GM12878 (cell line): ENCODE measurements around the gene MEAK7. TPM values are rescaled to one million over a fixed set of nuclear protein-coding genes. Genes with fewer than 3 reads are reported as not detected.

Source experiments
- ATAC-seq: fragments of 200-7000 bp; cut with Tn5 transposase; 3 replicates; pipeline ENCODE4 v1.9.1; 2020; ENCODE audit warnings: mild to moderate bottlenecking, moderate library complexity
- BruUV-seq: library from RNA; stranded (reverse); fragments of 400-500 nt; replicated peaks from 2 replicates; lab custom pipeline; 2021; lab: Mats Ljungman, UMichigan
- CTCF ChIA-PET: fragments of 300-600 bp; sonication (Branson Sonifier 250); formaldehyde crosslinking; extraction: SDS; loops from one replicate; lab custom pipeline; 2021; ENCODE audit warnings: inconsistent platforms; lab: Yijun Ruan, JAX
- POLR2A ChIA-PET: fragments of 350-600 bp; formaldehyde crosslinking; extraction: SDS; loops from one replicate; lab custom pipeline; 2021; ENCODE audit warnings: inconsistent platforms; lab: Charles Lee
- RAD21 ChIA-PET: fragments of 300-600 bp; sonication (Branson Sonifier 250); formaldehyde crosslinking; loops from one replicate; lab custom pipeline; 2023; ENCODE audit warnings: antibody characterized with exemption; ENCODE audit not compliant: unreplicated experiment; lab: Charles Lee
- SMC1A ChIA-PET: fragments of 300-600 bp; sonication (Branson Sonifier 250); formaldehyde crosslinking; loops from one replicate; lab custom pipeline; 2023; ENCODE audit not compliant: unreplicated experiment, uncharacterized antibody; lab: Charles Lee
- DNase-seq: peaks from one replicate; pipeline ENCODE4 v3.0.0-alpha.2; 2011; ENCODE audit warnings: low read depth, low spot score
- FAIRE-seq: peaks from 3 replicates; lab custom pipeline; 2011; peaks lifted over from hg19 to GRCh38; lab: Jason Lieb, UNC
- H2AFZ ChIP-seq: 2 replicates; pipeline ENCODE4 v1.6.0; 2011; ENCODE audit warnings: low read depth, low read length, control low read depth; ENCODE audit not compliant: control insufficient read depth
- H3K27ac ChIP-seq: 2 replicates; pipeline ENCODE4 v1.5.1; 2011; ENCODE audit warnings: control low read depth; ENCODE audit not compliant: control insufficient read depth, insufficient read depth
- H3K27me3 ChIP-seq, 2 experiments: replicated peaks in 1 of 2; 2 replicates each; pipeline versions ENCODE4 v1.6.0 to v1.6.1; 2011; ENCODE audit warnings: low read length in 1 of 2; ENCODE audit not compliant: control insufficient read depth in 2 of 2, insufficient read depth in 2 of 2
- H3K36me3 ChIP-seq, 2 experiments: 2 replicates each; pipeline ENCODE4 v1.5.1; 2011; ENCODE audit warnings: low read length in 1 of 2; ENCODE audit not compliant: control insufficient read depth in 2 of 2, insufficient read depth in 2 of 2
- H3K4me1 ChIP-seq: 2 replicates; pipeline ENCODE4 v1.6.1; 2011; ENCODE audit warnings: mild to moderate bottlenecking, low read length, moderate library complexity, mixed read lengths; ENCODE audit not compliant: control insufficient read depth, insufficient read depth
- H3K4me2 ChIP-seq: 2 replicates; pipeline ENCODE4 v1.6.0; 2011; ENCODE audit warnings: control low read depth; ENCODE audit not compliant: control insufficient read depth, insufficient read depth
- H3K4me3 ChIP-seq: fragments of 200-600 bp; sonication (generic); 2 replicates; pipeline ENCODE4 v1.5.1; 2016
- H3K79me2 ChIP-seq: 2 replicates; pipeline ENCODE4 v1.6.0; 2011; ENCODE audit warnings: low read length; ENCODE audit not compliant: control insufficient read depth, insufficient read depth
- H3K9ac ChIP-seq: 2 replicates; pipeline ENCODE4 v1.8.0; 2011; ENCODE audit warnings: low read length, control low read depth, mixed read lengths; ENCODE audit not compliant: control insufficient read depth, insufficient read depth
- H3K9me3 ChIP-seq: replicated peaks from 3 replicates; pipeline ENCODE4 v1.5.1; 2011; ENCODE audit warnings: mild to moderate bottlenecking, low read length; ENCODE audit not compliant: control insufficient read depth, insufficient read depth
- H4K20me1 ChIP-seq: 2 replicates; pipeline ENCODE4 v1.6.0; 2011; ENCODE audit not compliant: control insufficient read depth, insufficient read depth
- SPI1 ChIP-seq: IDR thresholded peaks from 2 replicates; pipeline ENCODE4 v1.6.1; 2011; ENCODE audit warnings: low read depth, mild to moderate bottlenecking, low read length, moderate library complexity, borderline replicate concordance; ENCODE audit not compliant: insufficient read depth
- SREBF1 ChIP-seq: IDR thresholded peaks from 2 replicates; pipeline ENCODE4 v1.6.1; 2012; ENCODE audit warnings: mild to moderate bottlenecking, low read length
- TARDBP ChIP-seq: IDR thresholded peaks from 2 replicates; pipeline ENCODE4 v1.6.1; 2016; ENCODE audit warnings: borderline replicate concordance
- WGBS: methylation state at CpG from one replicate; pipeline ENCODE4 v1.1.6; 2016; ENCODE audit warnings: low lambda C conversion rate; ENCODE audit not compliant: insufficient replicate concordance, insufficient coverage; ENCODE audit errors: missing lambda C conversion rate; 5-methylcytosine and 5-hydroxymethylcytosine counted together
- in situ Hi-C: fragments of 300-500 bp; cut with MboI; formaldehyde crosslinking; loops from 9 replicates; pipeline ENCODE4 v1.14.3; 2018; ENCODE audit warnings: mixed read lengths
- intact Hi-C: fragments of 100-400 bp; cut with micrococcal nuclease; formaldehyde crosslinking; loops from one replicate; pipeline ENCODE4 v1.14.2; 2022; ENCODE audit not compliant: unreplicated experiment
- polyA plus RNA-seq, 11 experiments: library from polyadenylated mRNA; depleted of rRNA in 4 of 11; unstranded in 6 of 11; stranded (reverse) in 5 of 11; fragments of >200 nt; fragmentation: Nextera tagmentation in 4 of 11; fragmentation: Illumina TruSeq in 1 of 11; extraction: Ambion mirVana in 4 of 11; extraction: Trizol in 1 of 11; gene quantifications; 1 replicate in 1 of 11; 2 replicates in 10 of 11; pipeline versions ENCODE4 v1.2.1 to v1.2.3, GENCODE V29; 2011 to 2016; ENCODE audit warnings: inconsistent platforms in 2 of 11, missing spikeins in 2 of 11, low read depth in 1 of 11
- total RNA-seq, 4 experiments: library from RNA; depleted of rRNA in 3 of 4; stranded (reverse); fragments of >200 nt in 3 of 4; fragmentation: Illumina TruSeq in 1 of 4; extraction: Trizol in 1 of 4; gene quantifications; 2 replicates each; pipeline versions ENCODE4 v1.2.1 to v1.2.3, GENCODE V29; 2013 to 2021
- TF ChIP-seq, protein P1 (sequence below): fragments of 450-650 bp; IDR thresholded peaks from 2 replicates; pipeline ENCODE4 v1.6.1; 2016; ENCODE audit warnings: mild to moderate bottlenecking

The MEAK7 gene
- total and polyA plus RNA-seq, 10 of the 15 experiments (the other 5 are each of a cell fraction or from before 2014, with no cell fraction given) = 1.4 to 11.9 (median 6.4) TPM

DNA sequence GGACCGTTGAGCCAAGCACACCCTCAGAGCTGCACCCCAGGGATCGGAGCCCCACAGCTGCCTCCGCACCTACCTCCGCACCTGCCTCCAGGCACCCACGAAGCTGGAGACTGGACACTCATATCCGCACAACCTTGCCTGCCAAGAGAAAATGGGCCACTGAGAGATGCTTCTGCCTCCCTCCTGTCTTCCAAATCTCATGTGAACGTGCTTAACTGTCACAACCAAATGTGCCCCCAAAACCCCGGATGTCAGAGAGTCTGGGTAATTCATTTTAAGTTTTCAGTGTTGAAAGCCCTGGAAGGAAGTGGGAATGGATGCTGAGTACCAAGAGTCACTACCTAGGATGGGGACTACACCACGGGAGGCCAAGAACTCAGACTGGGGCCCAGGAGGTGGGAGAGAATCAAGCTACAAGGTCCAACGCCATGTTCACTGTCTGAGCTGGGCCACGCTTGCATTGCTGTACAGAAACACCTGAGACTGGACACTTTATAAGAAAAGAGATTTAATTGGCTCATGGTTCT lies 49.5 kb upstream of the MEAK7 start:
- Histone ChIP-seq H3K9ac (no peak overlapping the region), H3K79me2 (no peaks in the 10 kb centered on the region), H2AFZ (peak overlapping the region; percentile 12; the same call in 1 of the 2 replicates), H3K27ac (no peak overlapping the region), H3K36me3 (no peaks in the 10 kb centered on the region), H3K4me1 (peaks cover 18% of the 10 kb centered on the region), H3K4me3 (no peak overlapping the region), H3K4me2 (no peak overlapping the region), H3K9me3 (no peaks in the 10 kb centered on the region), H3K27me3 (no peaks in the 10 kb centered on the region; a peak in 1 of 4 replicates), H4K20me1 (no peaks in the 10 kb centered on the region)
- intact Hi-C loops = no loop called here
- no TSS peak for BruUV-seq
- CTCF ChIA-PET = interaction anchor here (0.6 to 1.5 kb wide), 3 partner anchors 26 to 1080 kb away, joined by 3 to 5 read pairs (median 3); no protein-coding TSS in a partner anchor
- no peak for DNase-seq
- in situ Hi-C loops = no loop called here
- SMC1A ChIA-PET = interaction anchor here (1.0 to 2.7 kb wide), 3 partner anchors 8 to 69 kb away, joined by 3 to 14 read pairs (median 3); no protein-coding TSS in a partner anchor
- WGBS = 74% methylated on average over 11 of the region's 11 CpGs
- TF ChIP-seq SPI1 (peak; percentile 2; the same call in 1 of the 2 replicates), TARDBP (no peak), SREBF1 (no peak)
- TF ChIP-seq, protein P1, sequence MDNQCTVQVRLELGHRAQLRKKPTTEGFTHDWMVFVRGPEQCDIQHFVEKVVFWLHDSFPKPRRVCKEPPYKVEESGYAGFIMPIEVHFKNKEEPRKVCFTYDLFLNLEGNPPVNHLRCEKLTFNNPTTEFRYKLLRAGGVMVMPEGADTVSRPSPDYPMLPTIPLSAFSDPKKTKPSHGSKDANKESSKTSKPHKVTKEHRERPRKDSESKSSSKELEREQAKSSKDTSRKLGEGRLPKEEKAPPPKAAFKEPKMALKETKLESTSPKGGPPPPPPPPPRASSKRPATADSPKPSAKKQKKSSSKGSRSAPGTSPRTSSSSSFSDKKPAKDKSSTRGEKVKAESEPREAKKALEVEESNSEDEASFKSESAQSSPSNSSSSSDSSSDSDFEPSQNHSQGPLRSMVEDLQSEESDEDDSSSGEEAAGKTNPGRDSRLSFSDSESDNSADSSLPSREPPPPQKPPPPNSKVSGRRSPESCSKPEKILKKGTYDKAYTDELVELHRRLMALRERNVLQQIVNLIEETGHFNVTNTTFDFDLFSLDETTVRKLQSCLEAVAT = no peak
- RAD21 ChIA-PET = interaction anchor here (1.8 kb wide), 1 partner anchor 8 kb away, joined by 5 read pairs; no protein-coding TSS in a partner anchor
- FAIRE-seq = no peak
- POLR2A ChIA-PET = interaction anchor here (0.7 to 1.0 kb wide), 2 partner anchors 10 to 43 kb away, joined by 3 to 5 read pairs; no protein-coding TSS in a partner anchor
- ATAC-seq = no peak
